MV-4-11 (cell line): ENCODE data around the gene DAAM1.

Source experiments
- DNase-seq: peaks from one replicate; lab custom pipeline; 2025; lab: John Stamatoyannopoulos, UW

Gene DAAM1

GRCh38 chr14:59221568-59221967, 33.1 kb downstream of the DAAM1 start:
- no peak for DNase-seq

GRCh38 chr14:59224341-59224740, 35.9 kb downstream of the DAAM1 start:
- no peak for DNase-seq

GRCh38 chr14:59225281-59225680, 36.8 kb downstream of the DAAM1 start:
- DNase-seq: no peak

- no peak for DNase-seq
Observed at GRCh38 chr14:59228421-59228820, 40.0 kb downstream of the DAAM1 start.

- no peak for DNase-seq
Observed at GRCh38 chr14:59229653-59230406, 41.4 kb downstream of the DAAM1 start.

GRCh38 chr14:59236195-59236594, 47.7 kb downstream of the DAAM1 start:
- DNase-seq: no peak

GRCh38 chr14:59238216-59238615, 49.7 kb downstream of the DAAM1 start:
- DNase-seq: peak; percentile 56

- DNase-seq: no peak
Observed at GRCh38 chr14:59239022-59239421, 50.6 kb downstream of the DAAM1 start.

- DNase-seq: peak; percentile 78
Observed at GRCh38 chr14:59240356-59240755, 51.9 kb downstream of the DAAM1 start.

- DNase-seq: no peak
Observed at GRCh38 chr14:59241121-59241520, 52.7 kb downstream of the DAAM1 start.

- DNase-seq: no peak
Observed at GRCh38 chr14:59243174-59243573, 54.7 kb downstream of the DAAM1 start.

- no peak for DNase-seq
Observed at GRCh38 chr14:59244581-59244980, 56.1 kb downstream of the DAAM1 start.

- no peak for DNase-seq
Observed at GRCh38 chr14:59245809-59246295, 57.4 kb downstream of the DAAM1 start.

- no peak for DNase-seq
Observed at GRCh38 chr14:59246566-59246965, 58.1 kb downstream of the DAAM1 start.

GRCh38 chr14:59247801-59248584, 59.5 kb downstream of the DAAM1 start:
- no peak for DNase-seq

- DNase-seq: no peak
Observed at GRCh38 chr14:59249029-59249428, 60.6 kb downstream of the DAAM1 start.

- no peak for DNase-seq
Observed at GRCh38 chr14:59251811-59252771, 63.6 kb downstream of the DAAM1 start.

- peak; percentile 67 for DNase-seq
Observed at GRCh38 chr14:59252772-59253500, 64.5 kb downstream of the DAAM1 start.

- peak; percentile 61 for DNase-seq
Observed at GRCh38 chr14:59253527-59253926, 65.1 kb downstream of the DAAM1 start.

GRCh38 chr14:59254146-59254910, 65.9 kb downstream of the DAAM1 start:
- DNase-seq: no peak
